HG02870 (cell line): ENCODE data around the gene SLC25A23.
"Not testable (repeated sequence)": the region's sequence is repeated elsewhere in the genome, so short reads cannot be mapped to it uniquely, and the experiment has no call there.

Source experiments
- ATAC-seq: cut with Tn5 transposase; IDR thresholded peaks from one replicate; pipeline ENCODE4 v1.9.1; 2021; ENCODE audit warnings: mild to moderate bottlenecking, moderate library complexity; ENCODE audit not compliant: unreplicated experiment

The SLC25A23 gene

DNA sequence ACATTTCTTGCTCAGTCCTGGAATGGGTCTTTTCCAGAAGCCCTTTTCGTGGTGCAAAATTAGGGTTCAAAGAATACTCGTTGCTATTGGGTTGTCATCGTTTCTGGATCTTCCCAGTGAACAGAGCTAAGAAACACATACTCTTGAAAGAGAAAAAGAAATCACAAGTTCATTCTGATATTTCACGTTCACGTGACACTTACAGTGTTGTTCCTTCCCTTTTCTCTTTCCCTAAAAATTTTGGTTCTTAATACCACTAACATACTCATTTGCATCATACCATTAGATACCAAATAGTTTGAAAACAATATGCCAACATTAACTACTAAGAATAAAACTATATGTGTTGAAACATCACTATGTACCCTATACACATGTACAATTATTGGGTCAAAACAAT lies 53.2 kb downstream of the SLC25A23 start:
- ATAC-seq, result no peak

- ATAC-seq, result no peak
Observed at GRCh38 chr19:6402837-6403608, 56.6 kb downstream of the SLC25A23 start.

DNA sequence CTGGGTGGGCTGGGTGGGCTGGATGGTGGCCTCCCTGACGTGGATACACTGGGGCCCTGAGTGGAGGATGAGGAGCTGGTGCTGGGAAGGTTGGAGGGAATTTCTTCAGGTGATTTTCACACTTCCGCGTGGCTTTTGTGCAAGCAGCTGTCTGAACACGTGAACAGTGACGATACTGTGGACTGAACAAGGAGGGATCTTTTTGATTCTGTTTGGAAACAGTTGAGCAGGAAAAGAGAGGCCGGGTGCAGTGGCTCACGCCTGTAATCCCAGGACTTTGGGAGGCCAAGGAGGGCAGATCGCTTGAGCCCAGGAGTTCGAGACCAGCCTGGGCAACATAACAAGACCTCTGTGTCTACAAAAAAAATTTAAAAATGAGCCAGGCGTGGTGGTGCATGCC lies 57.5 kb downstream of the SLC25A23 start:
- no peak for ATAC-seq

GRCh38 chr19:6400062-6400944 lies 59.3 kb downstream of the SLC25A23 start:
- ATAC-seq, result not testable (repeated sequence)

GRCh38 chr19:6396305-6396704 lies 63.3 kb downstream of the SLC25A23 start:
- no peak for ATAC-seq

DNA sequence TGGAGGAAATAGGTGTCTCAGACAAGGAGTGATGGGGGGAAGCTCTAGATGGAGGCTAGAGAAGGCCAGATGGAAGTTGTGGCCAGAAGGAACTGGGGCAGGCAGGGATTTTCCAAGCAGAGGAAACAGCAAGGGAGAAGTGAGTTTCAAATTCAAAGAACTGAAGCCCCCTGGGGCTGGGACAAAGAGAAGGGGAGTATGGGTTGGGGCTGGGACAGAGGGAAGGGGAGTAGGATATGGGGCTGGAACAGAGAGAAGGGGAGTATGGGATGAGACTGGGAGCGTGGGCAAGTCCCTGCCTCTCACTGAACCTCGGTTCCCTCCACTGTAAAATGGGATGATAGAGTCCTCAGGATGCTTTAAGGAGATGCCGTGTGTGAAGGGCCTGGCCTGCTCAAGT lies 64.8 kb downstream of the SLC25A23 start:
- no peak for ATAC-seq

DNA sequence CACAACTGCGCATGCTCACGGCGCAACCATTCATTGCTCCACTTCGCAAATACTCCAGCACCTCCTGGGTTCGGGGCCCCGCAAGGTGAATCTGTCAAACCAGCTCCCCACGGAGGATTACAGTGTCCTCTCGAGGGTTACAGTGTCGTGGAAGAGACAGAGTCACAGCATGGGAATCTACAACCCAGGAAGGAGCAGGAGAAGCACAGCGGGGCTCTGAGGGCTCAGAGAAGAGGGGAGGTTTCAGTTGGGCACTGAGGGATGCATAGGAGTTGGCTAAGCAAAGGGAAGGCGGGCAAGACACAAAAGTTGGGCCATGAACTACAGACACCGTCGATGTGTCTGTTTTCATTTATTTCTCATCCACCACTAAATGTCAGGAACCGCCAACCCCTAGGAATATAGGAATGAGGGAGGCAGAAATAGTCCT lies 65.6 kb downstream of the SLC25A23 start:
- ATAC-seq, result peak; percentile 28

DNA sequence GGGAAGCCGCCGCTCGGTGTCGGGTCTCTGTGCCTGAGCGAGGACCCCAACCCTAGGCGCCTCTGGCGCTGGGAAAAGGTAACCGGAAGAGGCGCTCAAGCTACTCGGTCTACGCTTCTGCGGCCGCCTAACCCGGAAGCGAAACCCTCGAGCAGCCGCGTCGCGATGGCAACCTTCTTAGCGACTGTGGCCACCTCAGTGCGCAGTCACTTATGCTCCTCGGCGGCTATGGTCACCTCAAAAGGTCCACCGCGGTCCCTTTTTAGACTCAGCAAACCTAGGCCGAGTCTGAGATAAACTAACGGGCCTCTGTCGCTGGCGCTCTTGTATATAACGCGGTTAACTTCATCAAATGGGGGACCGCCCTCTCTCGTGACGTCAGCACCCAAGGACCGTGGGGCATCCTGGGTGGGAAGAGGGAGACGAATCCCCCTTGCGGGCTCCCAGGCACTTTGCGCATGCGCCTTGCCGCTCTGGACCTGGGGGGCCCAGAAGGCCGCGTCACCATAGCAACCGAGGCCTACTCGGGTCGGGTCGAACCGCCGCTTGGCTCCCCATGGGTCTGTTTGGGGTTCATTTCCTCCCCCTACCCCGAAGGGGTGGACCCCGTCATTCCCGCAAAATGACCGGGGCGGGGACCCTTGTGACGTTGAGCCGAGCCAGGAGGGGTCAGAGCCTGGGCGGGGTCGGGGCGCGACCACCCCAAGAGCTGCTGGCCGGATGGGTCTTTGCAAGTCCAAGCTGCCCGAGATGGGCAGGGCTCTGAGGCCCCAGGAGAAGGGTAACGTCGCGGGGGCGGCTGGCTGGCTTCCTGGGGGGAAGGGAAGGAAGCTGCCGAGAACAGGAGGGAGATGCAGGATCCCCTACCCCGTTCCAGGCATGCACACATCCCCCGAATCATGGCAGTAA lies 66.3 kb downstream of the SLC25A23 start, which contains the start of gene GTF2F1:
Gene GTF2F1 (minus strand): TSS at position 91 of the 909 bp plus-strand sequence. CDS start 169 bp downstream, outside the sequence.
- peak; percentile 78 for ATAC-seq

- no peak for ATAC-seq
Observed at GRCh38 chr19:6392221-6393073, 67.1 kb downstream of the SLC25A23 start.
